ENCODE data around the gene SAMD14.

The SAMD14 gene

DNA sequence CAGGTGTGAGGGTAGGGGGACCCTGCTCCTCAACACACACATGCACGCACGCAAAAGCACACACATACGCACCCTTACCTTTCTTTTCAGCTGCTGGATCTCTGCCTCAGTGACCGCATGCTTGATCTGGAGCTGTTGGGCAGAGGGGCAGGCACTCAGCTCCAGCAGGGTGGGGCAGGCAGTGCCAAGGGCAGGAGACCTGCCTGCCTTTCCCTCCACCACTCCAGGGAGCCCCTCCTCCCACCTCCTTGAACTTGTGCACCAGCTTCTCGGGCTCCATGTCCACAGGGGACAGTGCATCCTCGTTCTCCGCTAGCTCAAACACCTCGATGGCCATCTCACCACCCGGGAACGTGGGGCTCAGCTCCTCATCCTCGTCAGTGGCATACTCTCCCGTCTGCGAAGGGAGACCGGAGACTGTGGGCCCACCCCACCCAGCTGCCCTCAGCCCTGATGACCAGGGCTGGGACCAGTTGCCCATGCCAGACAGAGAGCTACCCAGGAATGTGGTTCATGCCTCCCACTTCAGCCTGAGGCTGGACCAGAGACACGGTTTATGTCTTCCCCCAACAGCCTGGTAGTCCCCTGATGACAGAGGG is 9.3 kb upstream of the SAMD14 start:
- no peak overlapping the region for H3K27ac Mint-ChIP-seq
- H3K27me3 Mint-ChIP-seq (ENCODE audit: low read depth, poor library complexity) = peaks cover 15% of the 10 kb centered on the region
- no peaks in the 10 kb centered on the region for H3K9me3 Mint-ChIP-seq
- H3K36me3 Mint-ChIP-seq (ENCODE audit: low read depth) = peaks cover 72% of the 10 kb centered on the region
- H3K4me3 Mint-ChIP-seq = no peak overlapping the region
- H3K4me1 Mint-ChIP-seq = peaks cover 6% of the 10 kb centered on the region
- no peak for DNase-seq
- no peak for TF ChIP-seq CTCF (IDR thresholded peaks at IDR 0.05)

GRCh38 chr17:50137042-50137441 is 7.1 kb upstream of the SAMD14 start:
- no peak for TF ChIP-seq CTCF (IDR thresholded peaks at IDR 0.05)
- Mint-ChIP-seq H3K36me3 (ENCODE audit: low read depth) (peaks cover 55% of the 10 kb centered on the region), H3K27ac (no peak overlapping the region), H3K27me3 (ENCODE audit: low read depth, poor library complexity) (peaks cover 10% of the 10 kb centered on the region), H3K4me3 (no peak overlapping the region), H3K9me3 (no peaks in the 10 kb centered on the region), H3K4me1 (peaks cover 22% of the 10 kb centered on the region)
- DNase-seq = no peak

DNA sequence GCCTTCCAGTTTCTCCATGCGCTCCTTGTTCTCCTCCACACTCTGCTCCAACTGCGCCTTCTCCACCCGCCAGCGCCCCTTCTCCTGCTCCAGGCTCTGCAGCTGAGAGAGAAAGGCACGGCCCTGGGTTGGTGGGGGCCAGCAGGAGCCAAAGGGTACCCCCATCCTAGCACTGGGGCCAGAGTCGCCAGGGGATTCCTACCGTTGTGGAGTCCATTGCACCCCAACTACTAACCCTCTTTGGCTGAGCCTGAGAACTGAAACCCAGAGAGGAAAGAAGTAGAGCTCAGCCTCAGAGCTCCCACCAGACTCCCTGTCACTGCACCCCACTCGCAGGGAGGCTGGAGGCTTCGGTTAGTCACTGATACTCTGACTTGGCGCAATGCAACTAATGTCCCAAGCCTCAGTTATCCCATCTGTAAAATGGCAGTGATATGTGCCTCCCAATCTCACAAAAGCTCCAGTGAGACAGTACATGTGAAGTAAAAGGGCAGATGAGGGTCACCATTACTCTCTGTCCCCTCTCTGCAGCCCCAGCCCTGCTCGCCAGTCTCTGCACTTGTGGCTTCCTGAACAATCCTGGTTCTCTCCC is 6.2 kb upstream of the SAMD14 start:
- H3K4me1 Mint-ChIP-seq = peaks cover 28% of the 10 kb centered on the region
- TF ChIP-seq CTCF (IDR thresholded peaks at IDR 0.05) = no peak
- H3K27me3 Mint-ChIP-seq (ENCODE audit: low read depth, poor library complexity) = peaks cover 14% of the 10 kb centered on the region
- H3K27ac Mint-ChIP-seq = no peak overlapping the region
- no peak for DNase-seq
- H3K9me3 Mint-ChIP-seq = no peaks in the 10 kb centered on the region
- H3K4me3 Mint-ChIP-seq = no peak overlapping the region
- peaks cover 47% of the 10 kb centered on the region for H3K36me3 Mint-ChIP-seq (ENCODE audit: low read depth)

- peaks cover 34% of the 10 kb centered on the region for H3K4me1 Mint-ChIP-seq
- H3K27ac Mint-ChIP-seq = no peak overlapping the region
- no peak for TF ChIP-seq CTCF (IDR thresholded peaks at IDR 0.05)
- H3K36me3 Mint-ChIP-seq (ENCODE audit: low read depth) = peaks cover 40% of the 10 kb centered on the region
- H3K4me3 Mint-ChIP-seq = no peak overlapping the region
- no peaks in the 10 kb centered on the region for H3K9me3 Mint-ChIP-seq
- no peak for DNase-seq
- peaks cover 14% of the 10 kb centered on the region for H3K27me3 Mint-ChIP-seq (ENCODE audit: low read depth, poor library complexity)
Observed at GRCh38 chr17:50135316-50136095, 5.5 kb upstream of the SAMD14 start.

DNA sequence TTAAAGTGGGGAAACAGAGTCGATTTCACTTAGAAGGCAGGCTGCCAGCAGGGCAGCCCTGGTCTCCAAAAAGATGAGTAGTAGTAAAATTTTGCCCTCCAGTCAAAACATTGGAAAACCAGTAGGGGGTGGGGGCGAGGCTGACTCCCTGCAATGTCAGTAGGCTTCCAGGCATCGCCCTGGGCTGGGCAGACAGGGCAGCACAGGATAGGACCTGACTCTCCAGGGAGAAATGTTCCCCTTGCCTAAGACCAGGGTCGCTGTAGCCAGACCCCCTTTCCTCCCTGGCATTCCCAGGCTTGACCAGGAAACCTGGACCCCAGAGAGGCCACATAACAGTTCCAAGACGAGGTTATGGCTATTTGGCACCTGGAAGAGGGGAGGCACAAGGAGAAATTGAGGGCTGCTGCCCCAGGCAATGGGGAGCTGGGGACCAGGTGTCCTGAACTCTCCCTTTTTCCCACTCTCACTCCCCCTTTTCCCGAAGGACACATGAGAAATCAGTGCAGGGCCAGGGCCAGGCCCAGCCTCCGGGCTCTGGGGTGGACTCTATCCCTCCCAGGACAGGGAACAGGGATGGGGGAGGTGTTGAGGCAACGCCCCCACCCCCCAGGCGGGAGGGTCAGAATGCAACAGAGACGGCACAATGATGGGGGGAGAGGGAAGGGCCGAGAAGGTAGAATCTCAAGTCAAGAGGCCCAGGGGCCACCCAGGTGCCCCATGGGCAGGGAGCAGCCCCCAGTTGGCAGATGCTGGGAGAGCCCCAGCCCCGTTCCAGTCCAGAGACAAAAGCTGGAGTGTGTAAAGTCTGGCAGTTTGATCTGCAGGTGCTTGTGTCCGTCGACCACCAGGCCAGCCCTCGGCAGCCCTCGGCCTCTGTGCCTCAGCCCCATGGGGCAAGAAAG is 4.5 kb upstream of the SAMD14 start:
- peaks cover 14% of the 10 kb centered on the region for H3K27me3 Mint-ChIP-seq (ENCODE audit: low read depth, poor library complexity)
- no peak overlapping the region for H3K27ac Mint-ChIP-seq
- peaks cover 35% of the 10 kb centered on the region for H3K4me1 Mint-ChIP-seq
- no peaks in the 10 kb centered on the region for H3K9me3 Mint-ChIP-seq
- no peak overlapping the region for H3K4me3 Mint-ChIP-seq
- H3K36me3 Mint-ChIP-seq (ENCODE audit: low read depth) = peaks cover 30% of the 10 kb centered on the region
- no peak for DNase-seq
- TF ChIP-seq CTCF (IDR thresholded peaks at IDR 0.05) = no peak

Measured in nephron progenitor cell (in vitro differentiated cells).